Mesendoderm (in vitro differentiated cells): ENCODE measurements around the gene NFKBIA.
"Not testable (repeated sequence)": the region's sequence is repeated elsewhere in the genome, so short reads cannot be mapped to it uniquely, and the experiment has no call there.

Experiments
- DNase-seq: peaks from one replicate; pipeline ENCODE4 v3.0.0; 2013
- H2AK5ac ChIP-seq: 2 replicates; pipeline ENCODE4 v1.6.1; 2013; ENCODE audit warnings: low read length, inconsistent platforms
- H2BK120ac ChIP-seq: 2 replicates; pipeline ENCODE4 v1.6.1; 2013; ENCODE audit warnings: low read depth, mild to moderate bottlenecking, low read length, moderate library complexity, mixed read lengths
- H2BK15ac ChIP-seq: replicated peaks from 2 replicates; pipeline ENCODE4 v1.6.1; 2013; ENCODE audit warnings: low read depth, mild to moderate bottlenecking, moderate library complexity
- H2BK5ac ChIP-seq: 2 replicates; pipeline ENCODE4 v1.6.1; 2013; ENCODE audit warnings: low read length, inconsistent platforms
- H3K18ac ChIP-seq: 2 replicates; pipeline ENCODE4 v1.6.1; 2013; ENCODE audit warnings: mild to moderate bottlenecking, low read length, mixed read lengths
- H3K23ac ChIP-seq: one replicate; pipeline ENCODE4 v1.6.1; 2013; ENCODE audit warnings: low read length
- H3K27ac ChIP-seq: 2 replicates; pipeline ENCODE4 v1.5.1; 2013; ENCODE audit warnings: low read depth, mild to moderate bottlenecking, inconsistent platforms, low read length, moderate library complexity
- H3K27me3 ChIP-seq: 2 replicates; pipeline ENCODE4 v1.6.1; 2013; ENCODE audit warnings: low read length, control low read depth, mild to moderate bottlenecking, inconsistent platforms; ENCODE audit not compliant: insufficient read depth, poor library complexity
- H3K36me3 ChIP-seq: 2 replicates; pipeline ENCODE4 v1.6.1; 2013; ENCODE audit warnings: low read length, inconsistent platforms; ENCODE audit not compliant: control insufficient read depth, insufficient read depth
- H3K4ac ChIP-seq: one replicate; pipeline ENCODE4 v1.6.1; 2013; ENCODE audit warnings: low read depth, mild to moderate bottlenecking, low read length, moderate library complexity
- H3K4me1 ChIP-seq: 2 replicates; pipeline ENCODE4 v1.6.1; 2013; ENCODE audit warnings: low read depth, low read length, inconsistent platforms; ENCODE audit not compliant: control insufficient read depth
- H3K4me2 ChIP-seq: 2 replicates; pipeline ENCODE4 v1.6.1; 2013; ENCODE audit warnings: low read length
- H3K4me3 ChIP-seq: 2 replicates; pipeline ENCODE4 v1.5.1; 2013; ENCODE audit warnings: mild to moderate bottlenecking, low read length
- H3K56ac ChIP-seq: one replicate; pipeline ENCODE4 v1.6.1; 2013; ENCODE audit warnings: low read length
- H3K79me1 ChIP-seq: 2 replicates; pipeline ENCODE4 v1.6.1; 2013; ENCODE audit warnings: low read length, inconsistent platforms
- H3K79me2 ChIP-seq: 2 replicates; pipeline ENCODE4 v1.6.1; 2013; ENCODE audit warnings: mild to moderate bottlenecking, low read length; ENCODE audit not compliant: control insufficient read depth, insufficient read depth
- H3K9ac ChIP-seq: 2 replicates; pipeline ENCODE4 v1.6.1; 2013; ENCODE audit warnings: low read length, inconsistent platforms
- H4K5ac ChIP-seq: one replicate; pipeline ENCODE4 v1.6.1; 2013; ENCODE audit warnings: low read length
- H4K8ac ChIP-seq: one replicate; pipeline ENCODE4 v1.6.1; 2013; ENCODE audit warnings: low read depth, mild to moderate bottlenecking, control low read depth, low read length, moderate library complexity
- WGBS: extraction: QIAGEN DNeasy Blood & Tissue Kit; methylation state at CpG from one replicate; pipeline ENCODE4 v1.1.7; 2013; ENCODE audit warnings: low lambda C conversion rate, missing lambda C conversion rate; ENCODE audit not compliant: insufficient coverage; ENCODE audit errors: extremely low coverage; 5-methylcytosine and 5-hydroxymethylcytosine counted together

NFKBIA gene

DNA sequence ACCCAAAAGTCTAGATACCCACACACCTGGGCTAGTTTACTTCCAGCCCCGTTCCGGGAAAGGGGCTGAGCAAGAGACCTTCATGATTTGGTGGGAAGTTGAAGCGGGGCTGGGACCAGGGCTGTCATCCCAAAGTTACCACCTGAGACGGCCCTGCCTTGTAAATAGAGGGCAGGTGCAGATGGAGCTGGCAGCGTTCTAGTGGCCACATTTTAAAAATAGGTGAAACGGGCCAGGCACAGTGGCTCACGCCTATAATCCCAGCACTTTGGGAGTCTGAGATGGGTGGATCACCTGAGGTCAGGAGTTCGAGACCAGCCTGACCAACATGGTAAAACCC is 43.4 kb downstream of the NFKBIA start:
- no peak overlapping the region for H4K5ac ChIP-seq
- no peak overlapping the region for H2BK15ac ChIP-seq
- H3K79me2 ChIP-seq: no peaks in the 10 kb centered on the region
- no peak for DNase-seq
- H3K79me1 ChIP-seq: no peaks in the 10 kb centered on the region
- no peak overlapping the region for H3K27ac ChIP-seq
- peaks cover 2% of the 10 kb centered on the region for H3K4me1 ChIP-seq
- H2BK120ac ChIP-seq: no peak overlapping the region
- no peak overlapping the region for H3K4me2 ChIP-seq
- WGBS: no CpG with 5 or more reads among the region's 8 CpGs
- H3K18ac ChIP-seq: peak overlapping the region; percentile 55
- H3K9ac ChIP-seq: no peak overlapping the region
- no peak overlapping the region for H3K4ac ChIP-seq
- no peak overlapping the region for H3K56ac ChIP-seq
- no peak overlapping the region for H4K8ac ChIP-seq
- no peaks in the 10 kb centered on the region for H3K27me3 ChIP-seq
- H3K23ac ChIP-seq: no peak overlapping the region
- no peak overlapping the region for H3K4me3 ChIP-seq
- H3K36me3 ChIP-seq: no peaks in the 10 kb centered on the region
- no peak overlapping the region for H2BK5ac ChIP-seq
- no peak overlapping the region for H2AK5ac ChIP-seq

DNA sequence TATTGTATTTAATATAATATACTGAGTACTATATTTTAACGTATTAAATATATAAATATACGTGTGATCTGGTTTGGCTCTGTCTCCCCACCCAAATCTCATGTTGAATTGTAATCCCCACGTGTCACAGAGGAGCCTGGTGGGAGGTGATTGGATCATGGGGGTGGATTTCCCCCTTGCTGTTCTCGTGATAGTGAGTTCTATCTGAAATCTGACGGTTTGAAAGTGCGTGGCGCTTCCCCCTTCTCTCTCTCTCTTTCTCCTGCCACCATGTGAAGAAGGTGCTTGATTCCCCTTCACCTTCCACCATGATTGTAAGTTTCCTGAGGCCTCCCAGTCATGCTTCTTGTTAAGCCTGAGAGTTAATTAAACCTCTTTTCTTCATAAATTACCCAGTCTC is 44.9 kb downstream of the NFKBIA start:
- H3K79me2 ChIP-seq, H3K27ac ChIP-seq, H4K5ac ChIP-seq, H3K23ac ChIP-seq, H3K27me3 ChIP-seq, H3K56ac ChIP-seq, H2AK5ac ChIP-seq, H3K4me2 ChIP-seq, H3K4me3 ChIP-seq, H3K18ac ChIP-seq, H3K79me1 ChIP-seq, H2BK15ac ChIP-seq, H4K8ac ChIP-seq, H3K4ac ChIP-seq, H2BK120ac ChIP-seq, H2BK5ac ChIP-seq, H3K9ac ChIP-seq, H3K36me3 ChIP-seq, DNase-seq, H3K4me1 ChIP-seq: not testable (repeated sequence)
- 100% methylated on average over 1 of the region's 7 CpGs for WGBS

DNA sequence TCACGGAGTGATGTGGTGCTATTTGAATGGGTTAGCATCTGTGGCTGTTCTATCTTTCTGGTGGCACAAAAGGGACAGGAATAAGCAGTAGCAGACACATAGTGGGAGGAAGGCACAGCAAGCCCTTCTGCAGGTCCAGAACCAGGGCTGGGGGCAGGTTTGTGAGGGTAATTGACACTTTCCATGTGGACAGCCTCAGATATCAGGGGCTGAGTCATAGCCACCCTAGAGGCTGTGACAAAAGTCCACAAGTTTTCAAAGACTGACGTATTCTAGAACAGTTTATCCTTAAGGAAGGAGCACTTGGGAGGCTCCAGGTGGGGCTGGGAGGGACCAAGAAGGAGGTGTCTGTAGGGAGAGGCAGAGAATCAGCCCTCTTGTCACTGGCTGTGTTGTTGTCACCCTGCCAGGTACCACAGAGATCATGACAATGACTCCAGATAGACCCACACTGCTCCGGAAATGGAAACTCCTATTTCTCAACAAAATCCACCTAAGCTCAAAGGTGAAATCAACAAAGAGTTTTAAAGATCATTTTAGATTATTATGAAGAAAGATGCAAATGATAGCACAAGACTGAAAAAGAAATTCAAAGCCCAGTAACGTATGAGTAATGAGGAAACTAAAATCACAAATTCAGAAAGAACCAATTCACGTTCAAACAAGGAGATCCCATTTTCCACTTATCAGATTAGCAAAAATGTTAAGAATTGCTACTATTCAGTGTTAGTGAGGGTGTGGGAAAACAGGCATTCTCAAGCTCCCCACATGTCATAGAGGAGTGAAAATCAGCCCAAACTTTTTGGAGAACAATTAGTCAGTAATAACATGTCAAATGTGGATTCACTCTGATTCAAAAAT is 48.3 kb downstream of the NFKBIA start:
- Histone ChIP-seq H3K36me3 (no peaks in the 10 kb centered on the region), H4K8ac (no peak overlapping the region), H3K4ac (peak overlapping the region; percentile 8), H3K27me3 (no peaks in the 10 kb centered on the region), H2BK5ac (peak overlapping the region; percentile 70), H3K27ac (peak overlapping the region; percentile 64), H3K18ac (no peak overlapping the region), H3K79me2 (no peaks in the 10 kb centered on the region), H4K5ac (no peak overlapping the region), H2BK15ac (no peak overlapping the region), H2AK5ac (no peak overlapping the region), H3K4me3 (no peak overlapping the region), H3K9ac (no peak overlapping the region), H3K56ac (peak overlapping the region; percentile 74), H3K4me2 (no peak overlapping the region), H3K23ac (no peak overlapping the region), H2BK120ac (peak overlapping the region; percentile 34), H3K4me1 (peaks cover 8% of the 10 kb centered on the region), H3K79me1 (no peaks in the 10 kb centered on the region)
- no CpG with 5 or more reads among the region's 5 CpGs for WGBS
- DNase-seq: peak; percentile 96

DNA sequence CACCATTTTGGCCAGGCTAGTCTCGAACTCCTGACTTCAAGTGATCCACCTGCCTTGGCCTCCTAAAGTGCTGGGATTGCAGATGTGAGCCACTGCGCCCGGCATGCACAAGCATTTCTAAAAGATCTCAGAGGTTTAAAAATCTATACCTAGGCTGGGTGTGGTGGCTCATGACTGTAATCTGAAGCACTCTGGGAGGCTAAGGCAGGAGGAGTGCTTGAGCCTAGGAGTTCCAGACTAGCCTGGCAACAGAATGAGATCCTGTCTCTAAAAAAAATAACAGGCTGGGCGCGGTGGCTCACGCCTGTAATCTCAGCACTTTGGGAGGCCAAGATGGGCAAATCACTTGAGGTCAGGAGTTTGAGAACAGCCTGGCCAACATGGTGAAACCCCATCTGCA is 49.3 kb downstream of the NFKBIA start:
- not testable (repeated sequence) for H2BK5ac ChIP-seq, H3K79me1 ChIP-seq, H2AK5ac ChIP-seq, H3K79me2 ChIP-seq, H3K4me2 ChIP-seq, H2BK15ac ChIP-seq, H4K8ac ChIP-seq, H3K9ac ChIP-seq, H3K36me3 ChIP-seq, H2BK120ac ChIP-seq, H3K23ac ChIP-seq, H4K5ac ChIP-seq, H3K4me3 ChIP-seq, DNase-seq, H3K4me1 ChIP-seq, H3K27me3 ChIP-seq
- WGBS: no CpG with 5 or more reads among the region's 6 CpGs
- peak overlapping the region; percentile 40 for H3K56ac ChIP-seq
- peak overlapping the region; percentile 18 for H3K27ac ChIP-seq
- H3K18ac ChIP-seq: peak overlapping the region; percentile 19
- H3K4ac ChIP-seq: peak overlapping the region; percentile 8

DNA sequence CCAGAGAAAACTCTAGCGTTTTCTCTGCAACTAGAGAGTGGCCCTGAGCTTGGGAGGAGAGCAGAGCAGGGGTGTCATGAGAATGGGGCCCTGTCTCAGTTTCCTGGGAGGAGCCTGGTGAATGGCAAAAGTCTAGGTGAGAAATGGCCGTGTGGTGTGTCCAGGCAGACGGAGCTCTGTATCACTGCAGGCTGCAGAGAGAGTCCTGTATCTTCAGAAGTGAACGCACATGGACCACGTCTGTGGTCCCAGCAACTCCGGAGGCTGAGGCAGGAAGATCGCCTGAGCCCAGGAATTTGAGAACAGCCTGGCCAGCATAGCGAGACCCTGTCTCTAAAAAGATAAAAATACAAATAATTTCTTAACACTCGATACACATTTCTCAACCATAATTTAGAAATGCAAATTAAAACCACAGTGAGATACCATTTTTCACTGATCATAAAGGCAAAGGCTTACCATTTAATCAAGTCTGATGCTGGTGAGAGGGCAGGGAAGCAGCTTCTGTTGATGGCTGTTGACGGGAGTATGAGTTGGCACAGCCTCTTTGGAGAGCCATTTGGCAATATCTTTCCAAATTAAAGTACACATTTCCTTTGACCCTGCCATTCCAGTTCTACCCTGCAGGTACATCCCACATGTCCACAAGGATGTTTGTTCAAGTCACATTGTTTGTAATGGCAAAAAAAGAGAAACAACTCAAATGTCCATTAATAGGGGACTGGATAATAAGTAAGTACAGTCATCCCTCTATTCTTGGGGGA is 51.0 kb downstream of the NFKBIA start:
- H2BK15ac ChIP-seq: no peak overlapping the region
- no peak overlapping the region for H3K27ac ChIP-seq
- no CpG with 5 or more reads among the region's 10 CpGs for WGBS
- no peak overlapping the region for H3K4me3 ChIP-seq
- H4K8ac ChIP-seq: no peak overlapping the region
- peaks cover 12% of the 10 kb centered on the region for H3K4me1 ChIP-seq
- peak overlapping the region; percentile 51 for H2BK5ac ChIP-seq
- H3K4ac ChIP-seq: peak overlapping the region; percentile 60
- H2BK120ac ChIP-seq: no peak overlapping the region
- peak overlapping the region; percentile 61 for H3K56ac ChIP-seq
- peak overlapping the region; percentile 37 for H4K5ac ChIP-seq
- no peak overlapping the region for H3K9ac ChIP-seq
- no peaks in the 10 kb centered on the region for H3K79me1 ChIP-seq
- peak overlapping the region; percentile 43 for H2AK5ac ChIP-seq
- no peaks in the 10 kb centered on the region for H3K36me3 ChIP-seq
- H3K79me2 ChIP-seq: no peaks in the 10 kb centered on the region
- H3K23ac ChIP-seq: no peak overlapping the region
- no peak overlapping the region for H3K4me2 ChIP-seq
- H3K18ac ChIP-seq: peak overlapping the region; percentile 46
- no peaks in the 10 kb centered on the region for H3K27me3 ChIP-seq
- no peak for DNase-seq
